ENCODE data around the gene RAB5IF.
"Not testable (repeated sequence)": the region's sequence is repeated elsewhere in the genome, so short reads cannot be mapped to it uniquely, and the experiment has no call there.

RAB5IF gene

GRCh38 chr20:36631646-36632045 is 26.1 kb downstream of the RAB5IF start:
- FAIRE-seq, result no peak

GRCh38 chr20:36632147-36632486 is 26.5 kb downstream of the RAB5IF start:
- no peak for FAIRE-seq

GRCh38 chr20:36632487-36633284 is 27.1 kb downstream of the RAB5IF start:
- no peak for FAIRE-seq

GRCh38 chr20:36633285-36633772 is 27.8 kb downstream of the RAB5IF start:
- no peak for FAIRE-seq

- no peak for FAIRE-seq
Measured at GRCh38 chr20:36634342-36634741, 28.8 kb downstream of the RAB5IF start.

GRCh38 chr20:36638876-36639400 is 33.4 kb downstream of the RAB5IF start:
- not testable (repeated sequence) for FAIRE-seq

GRCh38 chr20:36641506-36641843 is 35.9 kb downstream of the RAB5IF start:
- no peak for FAIRE-seq

GRCh38 chr20:36642136-36642535 is 36.6 kb downstream of the RAB5IF start:
- FAIRE-seq, result no peak

- no peak for FAIRE-seq
Measured at GRCh38 chr20:36644032-36644705, 38.6 kb downstream of the RAB5IF start.

GRCh38 chr20:36644706-36645095 is 39.1 kb downstream of the RAB5IF start:
- FAIRE-seq, result no peak

- FAIRE-seq, result no peak
Measured at GRCh38 chr20:36645353-36645752, 39.8 kb downstream of the RAB5IF start.

- FAIRE-seq, result no peak
Measured at GRCh38 chr20:36645998-36646397, 40.4 kb downstream of the RAB5IF start, which contains the start of gene SLA2. TSS of gene SLA2 (minus strand) at chr20:36646196. CDS start at chr20:36641335, 4,861 bp downstream.

GRCh38 chr20:36646678-36647077 is 41.1 kb downstream of the RAB5IF start:
- no peak for FAIRE-seq

- FAIRE-seq, result no peak
Measured at GRCh38 chr20:36647196-36648121, 41.9 kb downstream of the RAB5IF start.

GRCh38 chr20:36653456-36653855 is 47.9 kb downstream of the RAB5IF start:
- FAIRE-seq, result no peak

- no peak for FAIRE-seq
Measured at GRCh38 chr20:36654506-36654905, 48.9 kb downstream of the RAB5IF start.

- no peak for FAIRE-seq
Measured at GRCh38 chr20:36655004-36655403, 49.4 kb downstream of the RAB5IF start.

GRCh38 chr20:36656733-36657132 is 51.2 kb downstream of the RAB5IF start:
- no peak for FAIRE-seq

- no peak for FAIRE-seq
Measured at GRCh38 chr20:36658300-36658699, 52.7 kb downstream of the RAB5IF start.

All from G401.6 (cell line).